Osteocyte (in vitro differentiated cells): Measurements from ENCODE around the gene PSMG3. TPM values are rescaled to one million over a fixed set of nuclear protein-coding genes. Genes with fewer than 3 reads are reported as not detected.

Experiments
- DNase-seq: peaks from one replicate; pipeline ENCODE4 v3.0.0; 2021; ENCODE audit warnings: mixed read lengths; ENCODE audit not compliant: unreplicated experiment; ENCODE audit errors: extremely low spot score
- H3K27ac Mint-ChIP-seq: one replicate; pipeline ENCODE4 v1.8.0; 2021; ENCODE audit warnings: mild to moderate bottlenecking, mixed read lengths; ENCODE audit not compliant: unreplicated experiment
- H3K27me3 Mint-ChIP-seq: one replicate; pipeline ENCODE4 v1.8.0; 2021; ENCODE audit warnings: mixed read lengths; ENCODE audit not compliant: unreplicated experiment
- H3K36me3 Mint-ChIP-seq: one replicate; pipeline ENCODE4 v1.8.0; 2021; ENCODE audit warnings: mixed read lengths; ENCODE audit not compliant: unreplicated experiment
- H3K4me1 Mint-ChIP-seq: one replicate; pipeline ENCODE4 v1.8.0; 2021; ENCODE audit warnings: mixed read lengths; ENCODE audit not compliant: unreplicated experiment
- H3K4me3 Mint-ChIP-seq: one replicate; pipeline ENCODE4 v1.8.0; 2021; ENCODE audit warnings: mild to moderate bottlenecking, moderate library complexity, mixed read lengths; ENCODE audit not compliant: unreplicated experiment
- H3K9me3 Mint-ChIP-seq: one replicate; pipeline ENCODE4 v1.8.0; 2021; ENCODE audit warnings: mixed read lengths; ENCODE audit not compliant: unreplicated experiment
- total RNA-seq: library from RNA; stranded (reverse); gene quantifications from 2 replicates; pipeline ENCODE4 v1.2.1, GENCODE V29; 2021
- TF ChIP-seq, protein P1 (sequence below): fragments of 200-600 bp; sonication (generic); IDR thresholded peaks from 2 replicates; pipeline ENCODE4 v1.5.0; 2021; ENCODE audit warnings: antibody characterized with exemption, mild to moderate bottlenecking, moderate library complexity

PSMG3 gene
- total RNA-seq, 1 donor from 2014 or later: 25.6 TPM

DNA sequence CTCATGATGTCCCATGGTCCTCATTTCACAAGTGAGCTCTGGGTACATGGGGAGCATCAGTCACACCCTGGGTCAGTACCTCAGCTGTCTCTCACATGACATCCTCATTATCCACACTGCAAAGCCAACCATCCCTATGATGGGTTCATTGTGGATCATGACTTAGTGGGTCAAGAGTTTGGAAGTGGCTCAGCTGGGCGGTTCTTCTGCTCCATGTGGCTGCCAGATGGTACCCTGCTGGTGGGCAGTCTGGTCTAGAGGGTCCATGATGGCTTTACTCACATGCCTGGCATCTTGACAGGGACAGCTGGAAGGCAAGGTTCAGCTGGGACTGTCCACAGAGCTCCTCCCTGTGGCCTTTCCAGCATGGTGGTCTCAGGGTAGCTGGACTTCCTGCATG lies 19.1 kb upstream of the PSMG3 start:
- H3K4me3 Mint-ChIP-seq: no peak overlapping the region
- peaks cover 6% of the 10 kb centered on the region for H3K4me1 Mint-ChIP-seq
- H3K27me3 Mint-ChIP-seq: peaks cover 23% of the 10 kb centered on the region
- DNase-seq: no peak
- H3K9me3 Mint-ChIP-seq: no peaks in the 10 kb centered on the region
- TF ChIP-seq, protein P1, sequence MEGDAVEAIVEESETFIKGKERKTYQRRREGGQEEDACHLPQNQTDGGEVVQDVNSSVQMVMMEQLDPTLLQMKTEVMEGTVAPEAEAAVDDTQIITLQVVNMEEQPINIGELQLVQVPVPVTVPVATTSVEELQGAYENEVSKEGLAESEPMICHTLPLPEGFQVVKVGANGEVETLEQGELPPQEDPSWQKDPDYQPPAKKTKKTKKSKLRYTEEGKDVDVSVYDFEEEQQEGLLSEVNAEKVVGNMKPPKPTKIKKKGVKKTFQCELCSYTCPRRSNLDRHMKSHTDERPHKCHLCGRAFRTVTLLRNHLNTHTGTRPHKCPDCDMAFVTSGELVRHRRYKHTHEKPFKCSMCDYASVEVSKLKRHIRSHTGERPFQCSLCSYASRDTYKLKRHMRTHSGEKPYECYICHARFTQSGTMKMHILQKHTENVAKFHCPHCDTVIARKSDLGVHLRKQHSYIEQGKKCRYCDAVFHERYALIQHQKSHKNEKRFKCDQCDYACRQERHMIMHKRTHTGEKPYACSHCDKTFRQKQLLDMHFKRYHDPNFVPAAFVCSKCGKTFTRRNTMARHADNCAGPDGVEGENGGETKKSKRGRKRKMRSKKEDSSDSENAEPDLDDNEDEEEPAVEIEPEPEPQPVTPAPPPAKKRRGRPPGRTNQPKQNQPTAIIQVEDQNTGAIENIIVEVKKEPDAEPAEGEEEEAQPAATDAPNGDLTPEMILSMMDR: no peak
- no peaks in the 10 kb centered on the region for H3K36me3 Mint-ChIP-seq
- H3K27ac Mint-ChIP-seq: no peak overlapping the region

GRCh38 chr7:1587738-1588137 lies 17.9 kb upstream of the PSMG3 start:
- H3K4me1 Mint-ChIP-seq: peaks cover 6% of the 10 kb centered on the region
- TF ChIP-seq, protein P1: no peak
- H3K4me3 Mint-ChIP-seq: no peak overlapping the region

DNA sequence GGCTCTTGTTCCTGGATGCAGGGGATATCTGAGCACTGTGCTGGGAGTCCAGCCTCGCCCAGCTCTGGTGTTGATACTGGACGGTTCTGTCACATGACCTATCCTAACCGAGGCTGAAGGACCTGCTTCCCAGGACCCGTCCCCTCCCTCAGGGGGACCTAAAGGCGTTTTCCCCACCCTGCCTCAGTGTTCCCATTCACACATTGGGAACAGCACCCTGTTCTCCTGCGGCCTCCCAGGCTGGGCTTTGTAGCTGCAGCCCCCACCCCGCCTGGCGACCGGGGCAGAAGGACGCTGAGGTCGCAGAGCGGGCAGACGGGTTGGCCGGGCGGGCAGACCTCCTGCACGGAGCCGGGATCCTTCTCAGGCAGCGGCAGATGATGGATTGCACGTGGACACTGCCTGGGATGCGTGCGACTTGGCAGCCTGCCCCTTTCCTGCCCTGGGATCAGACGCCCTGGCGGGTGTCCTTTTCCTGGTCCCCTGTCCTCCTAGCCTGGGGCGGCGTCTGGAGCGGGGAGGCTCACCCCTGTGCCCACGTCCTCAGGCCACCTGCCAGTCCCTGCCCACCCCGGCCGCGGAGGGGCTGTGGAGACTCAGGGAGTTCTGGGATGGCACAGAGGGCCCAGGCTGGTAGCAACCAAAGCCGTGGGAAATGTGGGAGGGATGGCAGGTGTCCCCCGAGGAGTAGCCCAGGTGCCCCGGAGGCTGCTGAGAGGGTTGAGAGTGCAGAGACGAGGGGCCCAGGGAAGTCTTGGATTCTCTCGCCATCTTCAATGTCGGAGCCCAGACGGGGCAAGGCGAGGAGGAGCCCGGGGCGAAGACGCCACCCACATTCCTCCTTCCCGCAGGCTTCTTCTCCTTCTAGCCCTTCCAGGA lies 17.2 kb upstream of the PSMG3 start:
- Mint-ChIP-seq H3K4me3 (no peak overlapping the region), H3K27me3 (peaks cover 13% of the 10 kb centered on the region), H3K4me1 (peaks cover 6% of the 10 kb centered on the region), H3K27ac (no peak overlapping the region), H3K36me3 (no peaks in the 10 kb centered on the region), H3K9me3 (no peaks in the 10 kb centered on the region)
- TF ChIP-seq, protein P1: no peak
- DNase-seq: no peak

More at GRCh38 chr7:1587738-1588137, 17.9 kb upstream of the PSMG3 start:
- H3K36me3 Mint-ChIP-seq: no peaks in the 10 kb centered on the region
- peaks cover 18% of the 10 kb centered on the region for H3K27me3 Mint-ChIP-seq
- H3K9me3 Mint-ChIP-seq: no peaks in the 10 kb centered on the region
- DNase-seq: no peak
- no peak overlapping the region for H3K27ac Mint-ChIP-seq

- H3K36me3 Mint-ChIP-seq: no peaks in the 10 kb centered on the region
- no peak for DNase-seq
- TF ChIP-seq, protein P1: no peak
- no peak overlapping the region for H3K4me3 Mint-ChIP-seq
- H3K4me1 Mint-ChIP-seq: peaks cover under 1% of the 10 kb centered on the region
- H3K27me3 Mint-ChIP-seq: peaks cover 8% of the 10 kb centered on the region
- H3K27ac Mint-ChIP-seq: no peak overlapping the region
- H3K9me3 Mint-ChIP-seq: no peaks in the 10 kb centered on the region
Observed at GRCh38 chr7:1586126-1586826, 16.4 kb upstream of the PSMG3 start.
